ENCODE measurements around the gene EGFLAM.
"Not testable (repeated sequence)": the region's sequence is repeated elsewhere in the genome, so short reads cannot be mapped to it uniquely, and the experiment has no call there.

The EGFLAM gene

DNA sequence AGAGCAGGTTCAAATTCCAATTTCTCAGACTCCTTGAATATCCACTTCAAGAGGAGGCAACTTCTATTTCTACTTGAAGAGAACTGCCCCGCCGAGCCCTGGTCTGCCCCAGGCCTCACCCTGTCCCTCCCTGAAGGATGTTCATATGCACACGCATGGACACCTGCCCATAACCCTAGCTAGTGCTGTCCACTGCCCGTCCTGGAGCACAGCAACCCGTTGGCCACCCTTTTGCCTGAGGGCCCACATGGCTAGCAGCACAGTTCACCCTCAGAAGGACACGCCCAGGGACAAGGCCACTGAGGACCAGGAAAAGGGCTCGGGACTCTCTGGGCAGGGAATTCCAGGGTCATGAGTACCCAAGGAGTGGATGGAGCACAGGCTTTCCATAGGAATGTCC is 63.6 kb downstream of the EGFLAM start:
- DNase-seq (ENCODE audit: low read depth, low spot score): no peak
- Histone ChIP-seq H3K27ac (ENCODE audit: low read length) (no peak overlapping the region), H3K27me3 (ENCODE audit: control insufficient read depth, insufficient read depth, low read length) (no peaks in the 10 kb centered on the region), H3K4me3 (ENCODE audit: low read length) (no peak overlapping the region), H3K9me3 (ENCODE audit: control insufficient read depth, insufficient read depth, low read length) (peaks cover 2% of the 10 kb centered on the region; the same call in 1 of the 2 replicates), H3K36me3 (ENCODE audit: control insufficient read depth, insufficient read depth, low read length) (no peaks in the 10 kb centered on the region), H3K4me1 (ENCODE audit: control insufficient read depth, insufficient read depth, low read length) (no peaks in the 10 kb centered on the region)
- no CpG with 5 or more reads among the region's 7 CpGs for whole genome bisulfite sequencing (ENCODE audit: insufficient coverage, insufficient read length)

DNA sequence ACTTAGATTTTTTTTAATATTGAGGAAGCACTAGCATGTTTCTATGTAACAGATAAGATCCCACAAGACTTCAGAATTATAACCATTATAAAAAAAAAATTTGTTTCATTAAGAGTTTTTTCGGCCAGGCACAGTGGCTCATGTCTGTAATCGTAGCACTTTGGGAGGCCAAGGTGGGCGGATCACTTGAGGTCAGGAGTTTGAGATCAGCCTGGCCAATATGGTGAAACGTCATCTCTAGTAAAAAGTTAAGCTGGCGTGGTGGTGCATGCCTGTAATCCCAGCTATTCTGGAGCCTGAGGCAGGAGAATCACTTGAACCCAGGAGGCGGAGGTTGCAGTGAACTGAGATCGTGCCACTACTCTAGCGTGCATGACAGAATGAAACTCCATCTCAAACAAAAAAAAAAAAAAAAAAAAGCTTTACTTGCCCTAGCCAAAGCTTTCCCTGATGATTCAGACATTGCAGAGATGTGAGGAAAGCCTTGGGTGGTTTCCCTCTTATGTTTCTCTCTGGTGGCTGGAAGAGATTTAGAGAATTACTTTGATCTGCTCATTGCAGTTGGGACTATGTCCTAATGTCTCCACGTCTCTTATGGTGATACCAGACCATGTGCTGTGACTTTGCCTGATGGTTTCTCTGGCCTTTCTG is 65.4 kb downstream of the EGFLAM start:
- Histone ChIP-seq H3K27ac (ENCODE audit: low read length) (no peak overlapping the region), H3K27me3 (ENCODE audit: control insufficient read depth, insufficient read depth, low read length) (no peaks in the 10 kb centered on the region), H3K9me3 (ENCODE audit: control insufficient read depth, insufficient read depth, low read length) (peaks cover 2% of the 10 kb centered on the region; the same call in 1 of the 2 replicates), H3K36me3 (ENCODE audit: control insufficient read depth, insufficient read depth, low read length) (no peaks in the 10 kb centered on the region), H3K4me3 (ENCODE audit: low read length) (no peak overlapping the region), H3K4me1 (ENCODE audit: control insufficient read depth, insufficient read depth, low read length) (no peaks in the 10 kb centered on the region)
- DNase-seq (ENCODE audit: low read depth, low spot score): no peak
- no CpG with 5 or more reads among the region's 9 CpGs for WGBS (ENCODE audit: insufficient coverage, insufficient read length)

DNA sequence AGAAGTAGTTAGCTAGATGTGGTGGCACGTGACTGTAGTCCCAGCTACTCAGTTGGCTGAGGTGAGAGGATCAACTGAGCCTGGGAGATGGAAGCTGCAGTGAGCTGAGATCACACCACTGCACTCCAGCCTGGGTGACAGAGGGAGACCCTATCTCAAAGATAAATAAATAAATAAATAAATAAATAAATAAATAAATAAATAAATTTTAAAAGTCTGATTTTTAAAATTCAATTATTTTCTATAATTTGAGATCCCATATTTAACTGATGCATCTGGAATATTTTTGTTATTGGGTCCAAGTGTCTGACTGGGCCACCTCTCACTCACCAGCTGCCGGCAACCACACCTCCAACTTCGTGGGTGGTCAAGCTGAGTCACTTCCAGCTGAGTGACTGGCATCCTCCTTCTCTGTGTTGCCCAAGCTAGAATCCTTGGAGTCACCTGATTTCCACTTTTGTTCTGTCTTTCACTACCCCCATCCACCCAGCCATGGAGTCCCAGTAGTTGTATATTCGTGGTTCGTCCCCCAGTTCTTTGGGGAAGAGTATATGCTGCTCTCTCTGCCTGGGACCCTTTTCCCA is 70.9 kb downstream of the EGFLAM start:
- Histone ChIP-seq H3K27ac (ENCODE audit: low read length) (no peak overlapping the region), H3K4me1 (ENCODE audit: control insufficient read depth, insufficient read depth, low read length) (no peaks in the 10 kb centered on the region; the same call in 1 of the 2 replicates), H3K36me3 (ENCODE audit: control insufficient read depth, insufficient read depth, low read length) (no peaks in the 10 kb centered on the region), H3K4me3 (ENCODE audit: low read length) (no peak overlapping the region), H3K27me3 (ENCODE audit: control insufficient read depth, insufficient read depth, low read length) (no peaks in the 10 kb centered on the region), H3K9me3 (ENCODE audit: control insufficient read depth, insufficient read depth, low read length) (no peaks in the 10 kb centered on the region)
- DNase-seq (ENCODE audit: low read depth, low spot score): no peak
- no CpG with 5 or more reads among the region's 5 CpGs for WGBS (ENCODE audit: insufficient coverage, insufficient read length)

DNA sequence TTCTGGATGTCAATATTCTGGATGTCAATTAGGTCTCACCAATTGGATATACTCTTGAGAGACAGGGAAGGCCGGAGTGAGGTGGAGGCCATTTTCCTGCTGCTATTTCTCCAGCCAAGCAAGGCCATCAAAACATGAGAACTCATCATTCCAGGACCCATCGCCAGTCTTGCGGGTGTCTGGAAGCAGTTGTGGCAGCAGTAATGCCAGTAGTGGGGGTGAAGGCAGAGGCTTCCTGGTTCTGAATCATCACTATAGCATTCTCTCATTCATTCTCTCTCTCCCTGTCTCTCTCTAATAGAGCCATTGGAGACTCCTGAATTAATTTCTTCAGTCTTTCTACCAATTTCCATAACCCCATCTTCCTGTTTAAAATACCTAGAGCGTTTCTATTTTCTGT is 71.8 kb downstream of the EGFLAM start:
- WGBS (ENCODE audit: insufficient coverage, insufficient read length): no CpG with 5 or more reads among the region's 4 CpGs
- Histone ChIP-seq H3K27me3 (ENCODE audit: control insufficient read depth, insufficient read depth, low read length) (no peaks in the 10 kb centered on the region), H3K4me1 (ENCODE audit: control insufficient read depth, insufficient read depth, low read length) (no peaks in the 10 kb centered on the region; the same call in 1 of the 2 replicates), H3K36me3 (ENCODE audit: control insufficient read depth, insufficient read depth, low read length) (no peaks in the 10 kb centered on the region), H3K27ac (ENCODE audit: low read length) (no peak overlapping the region), H3K9me3 (ENCODE audit: control insufficient read depth, insufficient read depth, low read length) (no peaks in the 10 kb centered on the region), H3K4me3 (ENCODE audit: low read length) (no peak overlapping the region)
- DNase-seq (ENCODE audit: low read depth, low spot score): no peak

DNA sequence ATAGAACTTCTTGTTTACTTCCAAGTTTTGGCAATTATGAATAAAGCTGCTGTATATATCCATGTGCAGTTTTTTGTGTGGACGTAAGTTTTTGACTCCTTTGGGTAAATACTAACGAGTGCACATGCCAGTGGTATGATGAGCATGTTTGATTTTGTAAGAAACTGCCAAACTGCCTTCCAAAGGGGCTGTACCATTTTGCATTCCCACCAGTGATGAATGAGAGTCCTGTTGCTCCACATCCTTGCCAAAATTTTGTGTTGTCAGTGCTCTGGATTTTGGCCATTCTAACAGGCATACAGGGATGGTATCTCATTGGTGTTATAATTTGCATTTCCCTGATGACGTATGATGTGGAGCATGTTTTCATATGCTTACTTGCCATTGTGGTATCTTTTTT is 73.5 kb downstream of the EGFLAM start:
- Histone ChIP-seq H3K4me1 (ENCODE audit: control insufficient read depth, insufficient read depth, low read length) (no peaks in the 10 kb centered on the region; the same call in 1 of the 2 replicates), H3K9me3 (ENCODE audit: control insufficient read depth, insufficient read depth, low read length) (no peaks in the 10 kb centered on the region), H3K4me3 (ENCODE audit: low read length) (no peak overlapping the region), H3K27ac (ENCODE audit: low read length) (no peak overlapping the region), H3K27me3 (ENCODE audit: control insufficient read depth, insufficient read depth, low read length) (no peaks in the 10 kb centered on the region), H3K36me3 (ENCODE audit: control insufficient read depth, insufficient read depth, low read length) (no peaks in the 10 kb centered on the region)
- WGBS (ENCODE audit: insufficient coverage, insufficient read length): no CpG with 5 or more reads among the region's 3 CpGs
- DNase-seq (ENCODE audit: low read depth, low spot score): no peak

DNA sequence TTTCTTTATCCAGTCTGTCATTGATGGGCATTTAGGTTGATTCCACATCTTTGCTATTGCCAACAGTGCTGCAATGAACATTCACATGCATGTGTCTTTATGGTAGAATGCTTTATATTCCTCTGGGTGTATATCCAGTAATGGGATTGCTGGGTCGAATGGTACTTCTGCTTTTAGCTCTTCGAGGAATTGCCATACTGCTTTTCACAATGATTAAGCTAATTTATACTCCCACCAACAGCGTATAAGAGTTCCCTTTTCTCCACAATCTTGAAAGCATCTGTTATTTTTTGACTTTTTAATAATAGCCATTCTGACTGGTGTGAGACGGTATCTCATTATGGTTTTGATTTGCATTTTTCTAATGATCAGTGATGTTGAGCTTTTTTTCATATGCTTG is 74.8 kb downstream of the EGFLAM start:
- not testable (repeated sequence) for H3K9me3 ChIP-seq (ENCODE audit: control insufficient read depth, insufficient read depth, low read length); DNase-seq (ENCODE audit: low read depth, low spot score); H3K36me3 ChIP-seq (ENCODE audit: control insufficient read depth, insufficient read depth, low read length); H3K27ac ChIP-seq (ENCODE audit: low read length); H3K4me3 ChIP-seq (ENCODE audit: low read length); H3K27me3 ChIP-seq (ENCODE audit: control insufficient read depth, insufficient read depth, low read length); H3K4me1 ChIP-seq (ENCODE audit: control insufficient read depth, insufficient read depth, low read length)
- WGBS (ENCODE audit: insufficient coverage, insufficient read length): no CpG with 5 or more reads among the region's 4 CpGs

DNA sequence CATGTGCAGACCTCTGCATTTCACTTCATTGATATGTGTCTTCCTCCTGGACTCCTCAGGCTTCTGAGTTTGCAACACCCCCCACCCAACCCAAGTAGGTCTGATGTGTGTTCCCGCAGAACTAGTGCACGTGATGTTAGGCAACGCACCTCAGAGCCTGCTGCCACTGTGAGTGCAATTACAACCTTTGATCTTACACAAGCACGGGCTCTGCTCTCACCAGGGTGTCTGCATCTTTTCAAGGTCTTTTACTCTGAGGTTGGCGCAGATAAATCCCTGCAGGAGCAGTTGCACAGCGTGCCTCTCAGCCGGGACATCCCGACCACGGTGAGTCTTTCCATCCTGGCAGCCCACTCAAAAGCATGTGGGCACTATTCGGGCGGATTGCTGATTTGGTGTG is 80.1 kb downstream of the EGFLAM start:
- Histone ChIP-seq H3K27ac (ENCODE audit: low read length) (no peak overlapping the region), H3K27me3 (ENCODE audit: control insufficient read depth, insufficient read depth, low read length) (no peaks in the 10 kb centered on the region), H3K4me1 (ENCODE audit: control insufficient read depth, insufficient read depth, low read length) (no peaks in the 10 kb centered on the region), H3K4me3 (ENCODE audit: low read length) (no peak overlapping the region), H3K9me3 (ENCODE audit: control insufficient read depth, insufficient read depth, low read length) (no peaks in the 10 kb centered on the region), H3K36me3 (ENCODE audit: control insufficient read depth, insufficient read depth, low read length) (no peaks in the 10 kb centered on the region)
- WGBS (ENCODE audit: insufficient coverage, insufficient read length): no CpG with 5 or more reads among the region's 11 CpGs
- DNase-seq (ENCODE audit: low read depth, low spot score): no peak

DNA sequence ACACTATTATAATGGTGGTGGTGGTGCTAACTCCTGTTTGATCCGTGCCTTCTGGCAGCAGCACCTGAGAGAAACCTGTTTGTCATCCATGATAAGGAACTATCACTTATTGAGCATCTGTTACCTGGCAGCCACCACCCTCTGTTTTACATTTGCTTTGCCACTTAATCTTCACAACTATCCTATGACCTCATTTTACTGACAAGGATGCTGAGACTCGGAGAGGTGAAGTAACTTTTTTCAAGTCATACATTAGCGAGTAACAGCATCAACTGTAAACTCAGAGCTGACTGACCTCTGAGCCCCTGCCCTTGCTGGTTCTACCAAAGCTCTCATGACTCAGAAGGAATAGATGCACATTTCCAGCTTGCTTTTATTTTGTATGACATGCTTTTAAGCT is 81.1 kb downstream of the EGFLAM start:
- Histone ChIP-seq H3K4me3 (ENCODE audit: low read length) (no peak overlapping the region), H3K27me3 (ENCODE audit: control insufficient read depth, insufficient read depth, low read length) (no peaks in the 10 kb centered on the region), H3K36me3 (ENCODE audit: control insufficient read depth, insufficient read depth, low read length) (no peaks in the 10 kb centered on the region), H3K27ac (ENCODE audit: low read length) (no peak overlapping the region), H3K9me3 (ENCODE audit: control insufficient read depth, insufficient read depth, low read length) (no peaks in the 10 kb centered on the region), H3K4me1 (ENCODE audit: control insufficient read depth, insufficient read depth, low read length) (no peaks in the 10 kb centered on the region)
- no CpG with 5 or more reads among the region's 3 CpGs for WGBS (ENCODE audit: insufficient coverage, insufficient read length)
- no peak for DNase-seq (ENCODE audit: low read depth, low spot score)

DNA sequence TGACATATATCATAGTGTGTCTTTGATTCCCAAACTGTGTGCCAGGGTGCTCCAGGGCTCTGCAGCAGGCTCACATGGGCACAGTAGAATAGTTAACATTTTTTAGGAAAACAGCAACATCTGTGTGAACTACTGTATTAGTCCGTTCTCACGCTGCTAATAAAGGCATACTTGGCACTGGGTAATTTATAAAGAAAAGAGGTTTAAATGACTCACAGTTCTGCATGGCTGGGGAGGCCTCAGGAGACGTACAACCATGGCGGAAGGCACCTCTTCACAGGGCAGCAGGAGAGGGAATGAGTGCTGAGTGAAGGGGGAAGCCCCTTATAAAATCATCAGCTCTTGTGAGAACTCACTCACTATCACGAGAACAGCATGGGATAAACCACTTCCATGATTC is 82.7 kb downstream of the EGFLAM start:
- no peak for DNase-seq (ENCODE audit: low read depth, low spot score)
- Histone ChIP-seq H3K27me3 (ENCODE audit: control insufficient read depth, insufficient read depth, low read length) (no peaks in the 10 kb centered on the region), H3K27ac (ENCODE audit: low read length) (no peak overlapping the region), H3K4me1 (ENCODE audit: control insufficient read depth, insufficient read depth, low read length) (no peaks in the 10 kb centered on the region), H3K36me3 (ENCODE audit: control insufficient read depth, insufficient read depth, low read length) (no peaks in the 10 kb centered on the region), H3K9me3 (ENCODE audit: control insufficient read depth, insufficient read depth, low read length) (no peaks in the 10 kb centered on the region), H3K4me3 (ENCODE audit: low read length) (no peak overlapping the region)
- WGBS (ENCODE audit: insufficient coverage, insufficient read length): no CpG with 5 or more reads among the region's 5 CpGs

DNA sequence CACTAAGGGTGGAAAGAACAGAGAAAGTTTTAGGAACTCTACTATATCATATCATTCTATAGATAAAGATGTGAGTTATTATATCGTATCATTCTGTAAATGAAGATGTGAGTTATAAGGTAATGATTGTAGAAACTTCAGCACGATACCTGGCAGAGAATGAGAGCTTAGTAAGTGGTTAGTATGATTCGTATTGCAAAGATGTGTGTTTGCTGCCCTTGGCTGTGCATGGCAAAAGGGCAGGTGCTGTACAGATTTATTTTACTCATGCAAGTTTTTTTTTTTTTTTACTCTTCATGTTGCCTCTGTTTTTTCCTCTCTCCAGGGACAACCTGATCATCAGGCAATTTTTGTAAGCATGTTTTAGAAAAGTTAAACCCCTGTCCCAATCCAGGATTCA is 83.3 kb downstream of the EGFLAM start:
- no peak overlapping the region for H3K27ac ChIP-seq (ENCODE audit: low read length)
- H3K4me3 ChIP-seq (ENCODE audit: low read length): no peak overlapping the region
- DNase-seq (ENCODE audit: low read depth, low spot score): no peak
- no peaks in the 10 kb centered on the region for H3K4me1 ChIP-seq (ENCODE audit: control insufficient read depth, insufficient read depth, low read length)
- H3K36me3 ChIP-seq (ENCODE audit: control insufficient read depth, insufficient read depth, low read length): no peaks in the 10 kb centered on the region
- H3K27me3 ChIP-seq (ENCODE audit: control insufficient read depth, insufficient read depth, low read length): no peaks in the 10 kb centered on the region
- no peaks in the 10 kb centered on the region for H3K9me3 ChIP-seq (ENCODE audit: control insufficient read depth, insufficient read depth, low read length)
- WGBS (ENCODE audit: insufficient coverage, insufficient read length): 100% methylated on average over 2 of the region's 3 CpGs

DNA sequence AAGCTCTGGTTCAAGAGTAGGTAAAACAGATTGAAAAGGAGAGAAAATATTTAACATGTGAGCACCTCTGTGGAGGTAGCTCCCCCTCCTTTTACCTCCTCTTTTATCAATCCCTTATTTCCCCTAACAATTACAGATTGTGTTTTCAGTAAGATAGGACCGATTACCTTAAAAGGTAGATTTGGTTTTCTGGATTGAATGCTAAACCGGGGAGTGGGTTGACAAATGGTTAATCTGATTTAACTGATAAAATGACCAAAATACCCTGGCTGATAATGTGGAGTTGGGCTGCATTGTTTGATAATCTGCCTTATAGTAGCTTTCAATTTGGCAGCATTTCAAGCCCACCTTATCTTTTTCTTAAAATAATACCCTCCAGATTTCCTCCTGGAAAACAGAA is 83.9 kb downstream of the EGFLAM start:
- Histone ChIP-seq H3K36me3 (ENCODE audit: control insufficient read depth, insufficient read depth, low read length) (no peaks in the 10 kb centered on the region), H3K4me1 (ENCODE audit: control insufficient read depth, insufficient read depth, low read length) (no peaks in the 10 kb centered on the region)

More for the DNA sequence above, 83.9 kb downstream of the EGFLAM start:
- DNase-seq (ENCODE audit: low read depth, low spot score): no peak
- no peaks in the 10 kb centered on the region for H3K27me3 ChIP-seq (ENCODE audit: control insufficient read depth, insufficient read depth, low read length)
- no peaks in the 10 kb centered on the region for H3K9me3 ChIP-seq (ENCODE audit: control insufficient read depth, insufficient read depth, low read length)
- WGBS (ENCODE audit: insufficient coverage, insufficient read length): no CpG with 5 or more reads among the region's 2 CpGs
- no peak overlapping the region for H3K4me3 ChIP-seq (ENCODE audit: low read length)
- H3K27ac ChIP-seq (ENCODE audit: low read length): no peak overlapping the region
